Measurements from ENCODE around the gene GPC5.
"Not testable (repeated sequence)": the region's sequence is repeated elsewhere in the genome, so short reads cannot be mapped to it uniquely, and the experiment has no call there.

Gene GPC5
- total RNA-seq = 0.22 to 0.26 reads per million in 2 donors

GRCh38 chr13:91398413-91399188 is at the start of gene GPC5:
TSS of gene GPC5 (plus strand) at chr13:91398621.
- peak; percentile 72 for DNase-seq

- peak; percentile 78 for DNase-seq
These were observed 49.5 kb upstream of the GPC5 start for GRCh38 chr13:91348906-91349435.

DNA sequence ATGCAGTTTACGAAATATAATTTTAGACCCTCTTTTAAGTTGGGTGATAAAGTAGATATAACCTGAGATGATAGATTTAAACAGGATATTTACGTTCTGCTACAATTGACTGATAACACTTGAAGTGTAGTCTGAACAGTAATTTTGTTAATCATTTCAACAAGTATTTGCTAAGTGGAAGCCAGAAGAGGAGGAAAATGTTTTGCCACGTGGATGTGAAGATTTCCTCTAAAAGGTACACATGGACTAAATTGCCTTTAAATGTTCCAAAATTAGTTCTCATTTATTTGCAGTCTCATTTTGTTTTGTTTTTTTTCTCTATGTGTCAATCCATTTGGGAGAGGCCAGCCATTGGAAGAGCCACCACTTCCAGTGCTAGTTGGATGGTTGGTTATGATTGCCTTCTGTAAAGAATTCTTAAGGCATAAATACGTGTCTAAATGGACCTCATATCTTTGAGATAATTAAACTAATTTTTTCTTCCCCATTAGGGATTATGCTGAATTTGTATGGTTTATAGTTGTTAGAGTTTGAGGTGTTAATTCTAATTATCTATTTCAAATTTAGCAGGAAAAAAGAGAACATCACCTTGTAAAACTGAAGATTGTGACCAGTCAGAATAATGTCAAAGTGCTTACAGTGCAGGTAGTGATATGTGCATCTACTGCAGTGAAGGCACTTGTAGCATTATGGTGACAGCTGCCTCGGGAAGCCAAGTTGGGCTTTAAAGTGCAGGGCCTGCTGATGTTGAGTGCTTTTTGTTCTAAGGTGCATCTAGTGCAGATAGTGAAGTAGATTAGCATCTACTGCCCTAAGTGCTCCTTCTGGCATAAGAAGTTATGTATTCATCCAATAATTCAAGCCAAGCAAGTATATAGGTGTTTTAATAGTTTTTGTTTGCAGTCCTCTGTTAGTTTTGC is 48.2 kb upstream of the GPC5 start:
- no peak for DNase-seq

DNA sequence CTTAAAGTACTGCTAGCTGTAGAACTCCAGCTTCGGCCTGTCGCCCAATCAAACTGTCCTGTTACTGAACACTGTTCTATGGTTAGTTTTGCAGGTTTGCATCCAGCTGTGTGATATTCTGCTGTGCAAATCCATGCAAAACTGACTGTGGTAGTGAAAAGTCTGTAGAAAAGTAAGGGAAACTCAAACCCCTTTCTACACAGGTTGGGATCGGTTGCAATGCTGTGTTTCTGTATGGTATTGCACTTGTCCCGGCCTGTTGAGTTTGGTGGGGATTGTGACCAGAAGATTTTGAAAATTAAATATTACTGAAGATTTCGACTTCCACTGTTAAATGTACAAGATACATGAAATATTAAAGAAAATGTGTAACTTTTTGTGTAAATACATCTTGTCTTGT is 47.3 kb upstream of the GPC5 start:
- no peak for DNase-seq

DNA sequence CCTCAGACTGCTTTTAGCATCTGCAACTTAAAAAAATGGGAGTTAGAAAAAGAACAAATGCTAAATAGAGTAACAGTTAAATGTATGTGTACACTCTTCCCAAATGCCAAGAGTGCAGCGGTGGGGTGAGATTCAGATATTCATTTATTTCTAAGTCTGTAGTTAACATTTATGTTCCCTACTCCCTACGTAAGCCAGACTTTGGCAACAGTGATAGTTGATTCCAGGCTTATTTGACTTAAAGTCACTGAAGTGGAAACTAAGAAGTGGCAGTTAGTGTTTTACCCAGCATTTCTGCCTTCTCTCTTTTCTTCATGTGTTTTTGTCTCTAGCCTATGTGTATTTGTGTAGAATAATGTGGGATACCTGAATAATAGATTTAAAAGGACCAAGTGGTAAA is 46.4 kb upstream of the GPC5 start:
- no peak for DNase-seq

- DNase-seq = not testable (repeated sequence)
These were observed 45.5 kb upstream of the GPC5 start for GRCh38 chr13:91352891-91353290.

DNA sequence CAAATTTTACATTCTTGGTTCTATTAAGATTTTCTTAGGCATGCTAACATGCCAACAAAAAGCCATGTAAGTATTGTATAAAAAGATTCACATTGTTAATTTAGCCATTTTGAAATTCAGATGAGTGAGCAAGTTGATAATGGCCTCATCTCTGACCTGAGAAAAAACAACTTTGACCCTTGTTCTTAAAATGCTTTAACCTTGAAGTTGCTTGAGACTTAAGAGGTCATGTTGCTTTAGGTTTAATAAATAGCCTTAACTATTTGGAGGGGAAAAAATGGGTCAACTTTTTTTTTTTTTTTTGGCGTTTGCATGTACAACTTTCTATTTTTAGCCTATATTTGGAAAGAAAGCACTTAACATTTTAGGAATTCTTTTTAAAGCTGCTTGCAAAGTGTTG is 44.9 kb upstream of the GPC5 start:
- no peak for DNase-seq

- no peak for DNase-seq
These were observed 43.2 kb upstream of the GPC5 start for GRCh38 chr13:91355099-91355825.

DNA sequence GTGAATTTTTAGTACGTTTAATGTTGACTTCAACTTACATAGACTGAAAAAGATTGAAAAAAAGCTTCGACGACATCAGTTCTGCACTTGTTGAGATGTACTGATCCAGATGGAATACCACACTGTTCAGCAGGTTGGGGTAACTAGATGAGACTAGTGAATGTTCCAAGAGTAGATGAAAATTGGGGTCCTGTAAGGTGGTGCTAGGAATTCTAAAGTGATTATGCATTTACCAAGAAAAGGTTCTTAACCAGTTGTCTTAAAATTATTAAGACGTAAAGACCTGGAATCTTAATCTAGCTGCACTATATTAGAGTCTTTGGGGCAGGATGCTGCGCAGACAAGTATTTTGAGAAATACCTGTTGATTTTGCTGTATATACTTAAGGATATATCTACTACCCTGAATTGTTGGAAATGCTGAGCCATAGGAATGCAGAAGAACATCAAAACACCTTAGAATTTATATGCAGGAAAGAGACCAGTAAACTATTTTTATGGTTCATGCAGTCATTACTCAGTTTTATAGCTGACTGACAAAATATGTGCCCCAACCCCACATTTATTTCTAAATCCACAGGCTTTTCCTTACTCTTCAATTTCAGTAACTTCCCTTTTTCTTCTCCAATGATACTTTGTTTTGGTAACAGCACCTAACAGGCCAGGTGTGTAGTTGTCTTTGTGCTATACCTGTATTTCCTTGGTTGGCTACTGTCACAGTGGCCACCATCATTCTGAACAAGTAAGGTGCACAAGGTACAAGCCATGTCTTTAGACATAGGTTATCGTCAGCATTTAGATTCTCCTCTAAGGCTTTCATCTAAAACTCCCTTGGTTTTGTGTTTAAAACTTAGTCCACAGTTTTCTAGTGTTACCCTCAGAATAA is 42.4 kb upstream of the GPC5 start:
- no peak for DNase-seq

DNA sequence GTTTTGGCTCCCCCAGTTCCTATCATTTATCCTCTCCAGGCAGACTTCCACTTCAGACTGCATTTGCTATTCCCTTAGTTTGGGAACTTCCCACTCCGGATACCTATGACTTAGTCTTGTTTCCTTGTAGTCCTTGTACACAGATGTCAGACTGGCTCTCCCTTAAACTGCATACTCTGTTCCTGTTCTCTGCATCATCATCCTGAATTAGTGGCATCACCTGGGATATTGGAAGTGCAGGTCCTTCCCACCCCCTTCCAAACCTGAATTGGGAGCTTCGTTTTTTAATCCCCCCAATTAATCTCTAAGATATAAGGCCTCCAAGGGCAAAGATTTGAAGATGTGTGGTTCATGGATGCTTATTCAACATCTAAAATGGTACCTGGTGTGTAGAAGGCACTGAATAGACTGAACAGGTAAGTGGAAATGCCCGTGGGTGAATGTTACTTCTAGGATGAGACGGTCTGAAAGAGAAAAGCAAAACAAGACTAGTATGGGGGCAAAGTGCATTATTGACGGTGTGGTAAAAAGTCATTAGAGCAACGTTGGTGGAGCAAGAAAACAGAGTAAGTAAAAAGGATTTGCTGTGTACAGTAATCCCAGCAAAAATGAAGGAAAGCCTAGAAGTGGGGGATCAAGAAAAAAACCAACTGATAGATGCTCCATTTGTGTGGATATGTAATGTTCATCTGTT is 41.4 kb upstream of the GPC5 start:
- no peak for DNase-seq

DNA sequence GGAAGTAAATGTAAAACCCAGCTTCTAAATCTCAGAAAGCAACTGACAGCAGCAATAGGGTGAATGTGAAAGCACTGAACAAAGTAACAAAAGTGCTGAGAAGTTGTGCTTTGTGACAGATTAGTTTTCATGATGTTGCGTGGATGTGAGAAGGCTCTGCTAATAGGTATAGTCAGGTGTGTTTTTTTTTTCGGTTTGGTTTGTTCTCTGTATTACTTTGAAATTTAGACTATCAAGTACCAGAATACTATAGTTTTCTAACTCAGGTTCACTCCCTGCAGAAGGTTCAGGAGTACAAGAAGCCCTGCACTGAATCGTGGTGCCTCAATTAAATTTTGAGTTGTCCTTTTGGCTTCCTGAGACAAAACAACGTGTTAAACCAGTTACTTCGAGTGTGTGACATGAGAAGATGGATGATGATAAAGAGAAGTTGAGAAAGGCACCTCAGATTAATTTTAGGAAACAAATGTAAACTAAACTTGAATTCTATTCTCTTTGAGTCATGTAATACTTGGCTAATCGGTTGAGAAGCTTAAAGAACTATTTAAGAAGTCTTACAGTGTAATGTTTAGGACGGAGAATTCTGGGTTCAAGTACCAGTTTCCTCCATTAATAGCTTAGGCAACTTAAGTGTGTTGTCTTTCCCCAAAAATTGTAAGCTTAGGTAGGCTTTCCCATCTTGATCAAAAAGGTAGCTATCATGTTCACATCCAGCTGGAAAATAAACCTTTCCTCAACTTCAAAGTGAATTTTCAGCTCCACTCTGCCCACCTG is 40.6 kb upstream of the GPC5 start:
- DNase-seq = no peak

GRCh38 chr13:91358387-91358782 is 40.0 kb upstream of the GPC5 start:
- DNase-seq = no peak

DNA sequence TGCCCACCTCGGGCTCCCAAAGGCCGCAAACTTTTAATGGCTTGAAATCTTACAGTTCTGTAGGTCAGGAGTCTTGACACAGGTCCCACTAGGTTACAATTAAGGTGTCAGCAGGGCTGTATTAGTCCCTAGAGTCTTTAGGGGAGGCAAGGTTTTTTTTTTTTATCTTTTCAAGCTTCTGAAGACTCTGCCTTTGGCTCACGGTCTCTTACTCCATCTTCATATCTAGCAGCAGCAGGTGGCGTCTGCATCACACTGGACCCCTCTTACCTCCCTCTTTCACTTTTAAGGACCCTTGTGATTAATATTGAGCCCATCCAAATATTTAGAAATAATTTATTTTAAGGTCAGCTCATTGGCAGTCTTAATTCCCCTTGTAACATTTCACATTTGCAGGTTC is 39.3 kb upstream of the GPC5 start:
- DNase-seq = no peak

- DNase-seq = no peak
These were observed 38.8 kb upstream of the GPC5 start for GRCh38 chr13:91359631-91360030.

- DNase-seq = no peak
These were observed 38.1 kb upstream of the GPC5 start for GRCh38 chr13:91360246-91360751.

DNA sequence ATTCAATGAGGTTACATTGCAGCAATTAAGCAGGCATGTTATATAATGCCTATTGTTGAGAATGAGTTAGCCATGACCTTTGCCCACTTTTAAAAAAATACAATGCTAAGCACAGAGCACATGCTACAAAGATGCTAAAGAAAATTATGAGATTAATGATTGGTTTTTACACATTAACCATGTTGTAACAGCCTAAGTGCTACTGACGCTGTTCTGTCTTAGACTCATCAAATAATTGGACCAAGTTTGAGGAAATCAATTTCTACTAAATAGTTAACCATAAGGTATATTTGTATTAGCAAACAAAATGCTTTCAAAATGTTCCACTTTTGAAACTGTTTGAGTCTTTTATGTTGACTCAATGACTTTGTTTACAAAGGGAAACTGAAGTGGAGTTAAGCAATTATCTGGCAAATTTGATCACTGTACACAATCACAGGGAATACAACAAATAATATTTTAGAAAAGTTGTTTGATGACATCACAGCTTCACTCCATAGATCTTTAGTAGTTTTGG is 36.6 kb upstream of the GPC5 start:
- DNase-seq = no peak

GRCh38 chr13:91362908-91363307 is 35.5 kb upstream of the GPC5 start:
- no peak for DNase-seq

DNA sequence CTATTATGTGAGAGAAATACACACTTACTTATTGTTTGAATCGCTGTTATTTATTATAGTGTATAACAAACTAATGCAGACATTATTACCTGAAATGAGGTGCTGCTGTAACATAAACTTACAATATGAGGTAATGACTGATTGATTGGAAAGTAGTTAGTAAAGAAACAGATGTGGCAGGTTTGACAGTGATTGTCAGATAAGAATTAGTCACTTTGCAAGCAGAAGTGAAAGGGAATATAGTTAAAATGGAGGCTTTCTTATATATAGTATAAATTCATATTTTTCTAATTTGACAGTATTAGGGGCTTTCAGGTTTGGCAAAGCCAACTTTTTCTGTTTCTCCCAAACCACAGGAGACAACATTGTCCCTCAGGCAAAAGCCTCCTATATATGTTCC is 30.3 kb upstream of the GPC5 start:
- DNase-seq = no peak

GRCh38 chr13:91368676-91369440 is 29.6 kb upstream of the GPC5 start:
- DNase-seq = no peak
